Large intestine (tissue), 3 donors: ENCODE results near the gene PLIN1. TPM values are rescaled to one million over a fixed set of nuclear protein-coding genes. Genes with fewer than 3 reads are reported as not detected.
A peak's percentile ranks its signal among the peaks of the same experiment; 100 is the strongest.

Source experiments
- DNase-seq, 2 donors: peaks; one replicate each; pipeline versions ENCODE4 v3.0.0 to v3.0.0-alpha.2; 2013
- H3K27ac ChIP-seq: one replicate; pipeline ENCODE4 v1.5.1; 2013; ENCODE audit warnings: low read length
- H3K27me3 ChIP-seq: 2 replicates; pipeline ENCODE4 v1.6.1; 2013; ENCODE audit warnings: low read length; ENCODE audit not compliant: control insufficient read depth, insufficient read depth
- H3K36me3 ChIP-seq: 2 replicates; pipeline ENCODE4 v1.6.1; 2013; ENCODE audit warnings: low read length; ENCODE audit not compliant: control insufficient read depth, insufficient read depth
- H3K4me1 ChIP-seq: one replicate; pipeline ENCODE4 v1.6.1; 2013; ENCODE audit warnings: low read length; ENCODE audit not compliant: control insufficient read depth, insufficient read depth
- H3K4me3 ChIP-seq: one replicate; pipeline ENCODE4 v1.5.1; 2013; ENCODE audit warnings: low read length
- H3K9me3 ChIP-seq: one replicate; pipeline ENCODE4 v1.6.1; 2013; ENCODE audit warnings: mild to moderate bottlenecking, low read depth, low read length, moderate library complexity; ENCODE audit not compliant: control insufficient read depth
- WGBS: methylation state at CpG from one replicate; pipeline ENCODE4 v1.1.5; 2013; ENCODE audit warnings: low lambda C conversion rate; ENCODE audit not compliant: insufficient coverage; 5-methylcytosine and 5-hydroxymethylcytosine counted together
- polyA plus RNA-seq: library from polyadenylated mRNA; unstranded; fragments of 120-200 nt; gene quantifications from one replicate; pipeline ENCODE4 v1.2.1, GENCODE V29; 2013

PLIN1 gene
- polyA plus RNA-seq, 1 donor = 0.34 TPM

- Histone ChIP-seq H3K4me3 (no peak overlapping the region), H3K27ac (no peak overlapping the region), H3K4me1 (peaks cover 6% of the 10 kb centered on the region), H3K27me3 (peaks cover 24% of the 10 kb centered on the region), H3K36me3 (peaks cover 3% of the 10 kb centered on the region), H3K9me3 (no peaks in the 10 kb centered on the region)
- DNase-seq = no peak
- no CpG with 5 or more reads among the region's 2 CpGs for WGBS
Observed at GRCh38 chr15:89653578-89653977, 25.6 kb downstream of the PLIN1 start.

- no peak overlapping the region for H3K27ac ChIP-seq
- no peak for DNase-seq
Observed at GRCh38 chr15:89652666-89653065, 26.5 kb downstream of the PLIN1 start.

GRCh38 chr15:89652131-89652530 is 27.0 kb downstream of the PLIN1 start:
- H3K4me1 ChIP-seq = peaks cover 6% of the 10 kb centered on the region
- no CpG with 5 or more reads among the region's 7 CpGs for WGBS
- DNase-seq = no peak
- no peak overlapping the region for H3K27ac ChIP-seq
- no peaks in the 10 kb centered on the region for H3K9me3 ChIP-seq
- H3K4me3 ChIP-seq = no peak overlapping the region
- H3K36me3 ChIP-seq = peaks cover 3% of the 10 kb centered on the region
- H3K27me3 ChIP-seq = peaks cover 24% of the 10 kb centered on the region

More at GRCh38 chr15:89652666-89653065, 26.5 kb downstream of the PLIN1 start:
- Histone ChIP-seq H3K9me3 (no peaks in the 10 kb centered on the region), H3K27me3 (peaks cover 24% of the 10 kb centered on the region), H3K4me3 (no peak overlapping the region), H3K4me1 (peaks cover 6% of the 10 kb centered on the region), H3K36me3 (peaks cover 3% of the 10 kb centered on the region)
- no CpG with 5 or more reads among the region's 16 CpGs for WGBS

GRCh38 chr15:89649716-89650115 is 29.5 kb downstream of the PLIN1 start:
- H3K4me3 ChIP-seq = no peak overlapping the region
- peaks cover 10% of the 10 kb centered on the region for H3K27me3 ChIP-seq
- no peaks in the 10 kb centered on the region for H3K9me3 ChIP-seq
- WGBS = no CpG with 5 or more reads among the region's 15 CpGs
- no peak for DNase-seq
- H3K27ac ChIP-seq = no peak overlapping the region
- H3K36me3 ChIP-seq = peaks cover 3% of the 10 kb centered on the region
- peaks cover 6% of the 10 kb centered on the region for H3K4me1 ChIP-seq

GRCh38 chr15:89649013-89649625 is 30.0 kb downstream of the PLIN1 start:
- Histone ChIP-seq H3K4me3 (no peak overlapping the region), H3K27me3 (peaks cover 4% of the 10 kb centered on the region), H3K27ac (no peak overlapping the region), H3K4me1 (peaks cover under 1% of the 10 kb centered on the region), H3K36me3 (peaks cover 3% of the 10 kb centered on the region), H3K9me3 (no peaks in the 10 kb centered on the region)
- DNase-seq = no peak
- WGBS = no CpG with 5 or more reads among the region's 37 CpGs

GRCh38 chr15:89648106-89649012 is 30.8 kb downstream of the PLIN1 start:
- peaks cover 3% of the 10 kb centered on the region for H3K36me3 ChIP-seq
- WGBS = no CpG with 5 or more reads among the region's 102 CpGs
- no peak for DNase-seq

GRCh38 chr15:89647191-89647851 is 31.8 kb downstream of the PLIN1 start:
- peak; percentile 44 to 50 for DNase-seq
- H3K4me1 ChIP-seq = no peaks in the 10 kb centered on the region
- no peak overlapping the region for H3K27ac ChIP-seq
- H3K4me3 ChIP-seq = no peak overlapping the region
- no CpG with 5 or more reads among the region's 25 CpGs for WGBS
- no peaks in the 10 kb centered on the region for H3K27me3 ChIP-seq
- peaks cover 2% of the 10 kb centered on the region for H3K36me3 ChIP-seq
- H3K9me3 ChIP-seq = no peaks in the 10 kb centered on the region

More at GRCh38 chr15:89648106-89649012, 30.8 kb downstream of the PLIN1 start:
- Histone ChIP-seq H3K9me3 (no peaks in the 10 kb centered on the region), H3K27ac (no peak overlapping the region), H3K4me1 (no peaks in the 10 kb centered on the region), H3K4me3 (no peak overlapping the region), H3K27me3 (peaks cover 2% of the 10 kb centered on the region)

- WGBS = no CpG with 5 or more reads among the region's 22 CpGs
- no peaks in the 10 kb centered on the region for H3K27me3 ChIP-seq
- H3K36me3 ChIP-seq = no peaks in the 10 kb centered on the region
- no peak for DNase-seq
- no peak overlapping the region for H3K27ac ChIP-seq
- H3K4me1 ChIP-seq = no peaks in the 10 kb centered on the region
- H3K4me3 ChIP-seq = no peak overlapping the region
- no peaks in the 10 kb centered on the region for H3K9me3 ChIP-seq
Observed at GRCh38 chr15:89646416-89647141, 32.6 kb downstream of the PLIN1 start.

GRCh38 chr15:89645680-89646079 is 33.5 kb downstream of the PLIN1 start:
- no peaks in the 10 kb centered on the region for H3K27me3 ChIP-seq
- no CpG with 5 or more reads among the region's 8 CpGs for WGBS
- no peaks in the 10 kb centered on the region for H3K9me3 ChIP-seq
- H3K4me3 ChIP-seq = no peak overlapping the region
- H3K4me1 ChIP-seq = no peaks in the 10 kb centered on the region
- no peak overlapping the region for H3K27ac ChIP-seq
- H3K36me3 ChIP-seq = no peaks in the 10 kb centered on the region
- DNase-seq = no peak

GRCh38 chr15:89642106-89642505 is 37.1 kb downstream of the PLIN1 start:
- no CpG with 5 or more reads among the region's 16 CpGs for WGBS
- no peak for DNase-seq

More at GRCh38 chr15:89642106-89642505, 37.1 kb downstream of the PLIN1 start:
- no peaks in the 10 kb centered on the region for H3K27me3 ChIP-seq
- no peaks in the 10 kb centered on the region for H3K4me1 ChIP-seq
- H3K9me3 ChIP-seq = no peaks in the 10 kb centered on the region
- H3K4me3 ChIP-seq = no peak overlapping the region
- H3K27ac ChIP-seq = no peak overlapping the region
- H3K36me3 ChIP-seq = no peaks in the 10 kb centered on the region
